Measurements from ENCODE around the gene GLI3.

GRCh38 chr7:42208572-42208971, 28.4 kb downstream of the GLI3 start:
- TF ChIP-seq CTCF (IDR thresholded peaks at IDR 0.05) (no peak), POLR2A (IDR thresholded peaks at IDR 0.05) (no peak)
